Hepatocyte (in vitro differentiated cells): ENCODE data around the gene CTSD. TPM values are rescaled to one million over a fixed set of nuclear protein-coding genes. Genes with fewer than 3 reads are reported as not detected.

ENCODE experiments used
- DNase-seq: peaks from one replicate; pipeline ENCODE4 v3.0.0-alpha.2; 2016; ENCODE audit warnings: low spot score
- H2AFZ ChIP-seq: fragments of 200-600 bp; sonication (generic); 2 replicates; pipeline ENCODE4 v1.6.0; 2016; ENCODE audit warnings: antibody characterized with exemption, mild to moderate bottlenecking
- H3K27ac ChIP-seq: fragments of 200-600 bp; sonication (generic); 2 replicates; pipeline ENCODE4 v1.5.1; 2016; ENCODE audit warnings: mild to moderate bottlenecking
- H3K27me3 ChIP-seq: fragments of 200-600 bp; sonication (generic); 2 replicates; pipeline ENCODE4 v1.6.1; 2016
- H3K36me3 ChIP-seq: fragments of 200-600 bp; sonication (generic); replicated peaks from 2 replicates; pipeline ENCODE4 v1.5.1; 2016; ENCODE audit warnings: low read depth; ENCODE audit not compliant: insufficient read depth
- H3K4me1 ChIP-seq: fragments of 200-600 bp; sonication (generic); 2 replicates; pipeline ENCODE4 v1.5.1; 2016; ENCODE audit warnings: mild to moderate bottlenecking, moderate library complexity; ENCODE audit not compliant: insufficient read depth
- H3K4me2 ChIP-seq: fragments of 200-600 bp; sonication (generic); 2 replicates; pipeline ENCODE4 v1.6.0; 2016
- H3K4me3 ChIP-seq: fragments of 200-600 bp; sonication (generic); 2 replicates; pipeline ENCODE4 v1.5.1; 2016; ENCODE audit warnings: mild to moderate bottlenecking
- H3K79me2 ChIP-seq: fragments of 200-600 bp; sonication (generic); 2 replicates; pipeline ENCODE4 v1.6.0; 2017; ENCODE audit warnings: mild to moderate bottlenecking
- H3K9me2 ChIP-seq: fragments of 200-600 bp; sonication (generic); replicated peaks from 2 replicates; pipeline ENCODE4 v1.6.0; 2017; ENCODE audit warnings: mild to moderate bottlenecking; ENCODE audit not compliant: insufficient read depth
- H3K9me3 ChIP-seq: fragments of 200-600 bp; sonication (generic); 2 replicates; pipeline ENCODE4 v1.5.1; 2016; ENCODE audit warnings: low read depth, mild to moderate bottlenecking
- H4K20me1 ChIP-seq: fragments of 200-600 bp; sonication (generic); 2 replicates; pipeline ENCODE4 v1.6.0; 2016; ENCODE audit warnings: mild to moderate bottlenecking; ENCODE audit not compliant: insufficient read depth, poor library complexity, severe bottlenecking
- CTCF ChIP-seq: fragments of 200-600 bp; sonication (generic); IDR thresholded peaks from 2 replicates; pipeline ENCODE4 v1.5.1; 2016; ENCODE audit warnings: antibody characterized with exemption, mild to moderate bottlenecking; ENCODE audit not compliant: poor library complexity
- EZH2 ChIP-seq: fragments of 200-600 bp; sonication (generic); IDR thresholded peaks from 2 replicates; pipeline ENCODE4 v1.6.1; 2016; ENCODE audit warnings: antibody characterized with exemption, mild to moderate bottlenecking, borderline replicate concordance
- EZH2phosphoT487 ChIP-seq: fragments of 200-600 bp; sonication (generic); IDR thresholded peaks from one replicate; pipeline ENCODE4 v1.6.1; 2018; ENCODE audit warnings: antibody characterized with exemption, mild to moderate bottlenecking, low read depth, moderate library complexity; ENCODE audit not compliant: unreplicated experiment, severe bottlenecking
- WGBS: methylation state at CpG from one replicate; pipeline ENCODE4 v1.1.6; 2016; ENCODE audit warnings: low lambda C conversion rate; ENCODE audit errors: missing lambda C conversion rate; 5-methylcytosine and 5-hydroxymethylcytosine counted together
- polyA plus RNA-seq: library from polyadenylated mRNA; unstranded; fragments of >200 nt; fragmentation: Nextera tagmentation; extraction: Ambion mirVana; gene quantifications from 2 replicates; pipeline ENCODE4 v1.2.1, GENCODE V29; 2016
- total RNA-seq: library from RNA; depleted of rRNA; stranded (reverse); fragments of >200 nt; gene quantifications from 2 replicates; pipeline ENCODE4 v1.2.3, GENCODE V29; 2014

CTSD gene
- total and polyA plus RNA-seq, 2 experiments from 2014 or later = 562 to 1,283 TPM

GRCh38 chr11:1705126-1706052, 58.3 kb downstream of the CTSD start:
- H3K4me3 ChIP-seq = no peak overlapping the region
- 44% methylated on average over 15 of the region's 15 CpGs for WGBS
- no peaks in the 10 kb centered on the region for H3K36me3 ChIP-seq
- peak overlapping the region; percentile 46 for H3K4me2 ChIP-seq
- H2AFZ ChIP-seq = no peak overlapping the region
- TF ChIP-seq EZH2phosphoT487 = no peak
- no peak for TF ChIP-seq EZH2
- TF ChIP-seq CTCF = no peak
- no peaks in the 10 kb centered on the region for H3K9me3 ChIP-seq
- peaks cover 7% of the 10 kb centered on the region for H3K4me1 ChIP-seq
- no peaks in the 10 kb centered on the region for H3K9me2 ChIP-seq
- DNase-seq = peak; percentile 50
- H3K27ac ChIP-seq = peak overlapping the region; percentile 1
- H4K20me1 ChIP-seq = no peaks in the 10 kb centered on the region
- no peaks in the 10 kb centered on the region for H3K79me2 ChIP-seq
- H3K27me3 ChIP-seq = no peaks in the 10 kb centered on the region

- Histone ChIP-seq H3K4me2 (no peak overlapping the region), H3K9me2 (no peaks in the 10 kb centered on the region), H3K36me3 (no peaks in the 10 kb centered on the region), H3K79me2 (no peaks in the 10 kb centered on the region), H3K9me3 (no peaks in the 10 kb centered on the region), H3K4me3 (no peak overlapping the region), H3K4me1 (peaks cover 7% of the 10 kb centered on the region), H4K20me1 (no peaks in the 10 kb centered on the region), H3K27ac (no peak overlapping the region), H3K27me3 (no peaks in the 10 kb centered on the region), H2AFZ (no peak overlapping the region)
- TF ChIP-seq CTCF (no peak), EZH2 (no peak), EZH2phosphoT487 (no peak)
- 93% methylated on average over 6 of the region's 6 CpGs for WGBS
- no peak for DNase-seq
Observed at GRCh38 chr11:1703146-1703545, 60.6 kb downstream of the CTSD start.

Other genes with a start within 250 kb of the CTSD start
- gene DUSP8, start 191.7 kb downstream of the CTSD start, total RNA-seq = 7.9 and 8.0 TPM in 2 replicates
- gene DUSP8, start 191.7 kb downstream of the CTSD start, polyA plus RNA-seq = 13.0 and 17.7 TPM in 2 replicates
- not detected in 2 replicates for gene KRTAP5-1, start 178.6 kb downstream of the CTSD start, total RNA-seq
- gene KRTAP5-1, start 178.6 kb downstream of the CTSD start, polyA plus RNA-seq = 0.28 TPM in 1 of 2 replicates, not detected in the other
- gene KRTAP5-2, start 165.6 kb downstream of the CTSD start, total RNA-seq = not detected in 2 replicates
- gene KRTAP5-2, start 165.6 kb downstream of the CTSD start, polyA plus RNA-seq = not detected in 2 replicates
- not detected in 2 replicates for gene KRTAP5-3, start 155.5 kb downstream of the CTSD start, total RNA-seq
- not detected in 2 replicates for gene KRTAP5-3, start 155.5 kb downstream of the CTSD start, polyA plus RNA-seq
- gene KRTAP5-4, start 141.8 kb downstream of the CTSD start, total RNA-seq = not detected in 2 replicates
- not detected in 2 replicates for gene KRTAP5-4, start 141.8 kb downstream of the CTSD start, polyA plus RNA-seq
- gene KRTAP5-5, start 134.2 kb downstream of the CTSD start, total RNA-seq = not detected in 2 replicates
- 0.39 and 0.54 TPM in 2 replicates for gene KRTAP5-5, start 134.2 kb downstream of the CTSD start, polyA plus RNA-seq
- gene KRTAP5-6, start 66.7 kb downstream of the CTSD start, total RNA-seq = not detected in 2 replicates
- gene KRTAP5-6, start 66.7 kb downstream of the CTSD start, polyA plus RNA-seq = not detected in 2 replicates
- gene IFITM10, start 13.3 kb downstream of the CTSD start, total RNA-seq = 1.1 and 1.4 TPM in 2 replicates
- 0.89 and 1.9 TPM in 2 replicates for gene IFITM10, start 13.3 kb downstream of the CTSD start, polyA plus RNA-seq
- 2.6 and 6.3 TPM in 2 replicates for gene SYT8, start 71.1 kb upstream of the CTSD start, total RNA-seq
- gene SYT8, start 71.1 kb upstream of the CTSD start, polyA plus RNA-seq = 29.2 and 42.1 TPM in 2 replicates
- 0.73 and 2.4 TPM in 2 replicates for gene TNNI2, start 75.1 kb upstream of the CTSD start, total RNA-seq
- gene TNNI2, start 75.1 kb upstream of the CTSD start, polyA plus RNA-seq = 5.5 and 10.9 TPM in 2 replicates
- gene LSP1, start 89.2 kb upstream of the CTSD start, total RNA-seq = 27.1 and 29.9 TPM in 2 replicates
- gene LSP1, start 89.2 kb upstream of the CTSD start, polyA plus RNA-seq = 41.4 and 47.0 TPM in 2 replicates
- not detected in 2 replicates for gene PRR33, start 128.0 kb upstream of the CTSD start, total RNA-seq
- gene PRR33, start 128.0 kb upstream of the CTSD start, polyA plus RNA-seq = 0.29 and 0.47 TPM in 2 replicates
- 19.2 and 20.6 TPM in 2 replicates for gene TNNT3, start 155.8 kb upstream of the CTSD start, total RNA-seq
- 29.9 and 41.4 TPM in 2 replicates for gene TNNT3, start 155.8 kb upstream of the CTSD start, polyA plus RNA-seq
- 54.0 and 75.2 TPM in 2 replicates for gene MRPL23, start 183.4 kb upstream of the CTSD start, total RNA-seq
- 41.4 and 54.8 TPM in 2 replicates for gene MRPL23, start 183.4 kb upstream of the CTSD start, polyA plus RNA-seq
- gene H19, start 233.9 kb upstream of the CTSD start, total RNA-seq = 12.4 and 15.8 TPM in 2 replicates
- 3.9 and 26.2 TPM in 2 replicates for gene H19, start 233.9 kb upstream of the CTSD start, polyA plus RNA-seq